Liver (tissue), 2 donors: ENCODE results near the gene ESPN.

Source experiments
- CTCF ChIP-seq: fragments of 150-350 bp; IDR thresholded peaks from 2 replicates; pipeline ENCODE4 v1.5.1; 2017; ENCODE audit warnings: improper control_type of control experiment, low read depth, low read length; ENCODE audit not compliant: missing input control
- MAX ChIP-seq: IDR thresholded peaks from 2 replicates; pipeline ENCODE4 v1.6.1; 2016; ENCODE audit warnings: antibody characterized with exemption
- donor health status: healthy.

- TF ChIP-seq CTCF (no peak), MAX (no peak)
Observed at GRCh38 chr1:6473156-6473555, 48.6 kb downstream of the ESPN start.
